Non-pigmented ciliary epithelial cell (primary cell): ENCODE measurements around the gene DCT.

Source experiments
- DNase-seq: peaks from one replicate; pipeline ENCODE4 v3.0.0-alpha.2; 2010; ENCODE audit warnings: low read depth

DCT gene

GRCh38 chr13:94454334-94454733 is 25.1 kb downstream of the DCT start:
- DNase-seq: no peak

- no peak for DNase-seq
These were observed 34.7 kb downstream of the DCT start for GRCh38 chr13:94444826-94445225.

- no peak for DNase-seq
These were observed 43.8 kb downstream of the DCT start for GRCh38 chr13:94435604-94436226.

- no peak for DNase-seq
These were observed 46.2 kb downstream of the DCT start for GRCh38 chr13:94433055-94433961.

- no peak for DNase-seq
These were observed 47.5 kb downstream of the DCT start for GRCh38 chr13:94431987-94432386.

- no peak for DNase-seq
These were observed 47.9 kb downstream of the DCT start for GRCh38 chr13:94431574-94431973.

GRCh38 chr13:94427313-94427953 is 52.0 kb downstream of the DCT start:
- DNase-seq: no peak

GRCh38 chr13:94419925-94420305 is 59.6 kb downstream of the DCT start:
- DNase-seq: no peak

GRCh38 chr13:94419304-94419924 is 60.1 kb downstream of the DCT start:
- DNase-seq: peak; percentile 56

GRCh38 chr13:94417294-94417693 is 62.2 kb downstream of the DCT start:
- no peak for DNase-seq

GRCh38 chr13:94416454-94417080 is 62.9 kb downstream of the DCT start:
- DNase-seq: no peak

GRCh38 chr13:94415500-94416237 is 63.8 kb downstream of the DCT start:
- no peak for DNase-seq

- no peak for DNase-seq
These were observed 64.8 kb downstream of the DCT start for GRCh38 chr13:94414708-94415107.

- no peak for DNase-seq
These were observed 65.3 kb downstream of the DCT start for GRCh38 chr13:94414141-94414540.

- no peak for DNase-seq
These were observed 65.9 kb downstream of the DCT start for GRCh38 chr13:94413598-94413944.

- DNase-seq: no peak
These were observed 66.4 kb downstream of the DCT start for GRCh38 chr13:94412870-94413597.

- no peak for DNase-seq
These were observed 67.7 kb downstream of the DCT start for GRCh38 chr13:94411747-94412146.

- no peak for DNase-seq
These were observed 71.0 kb downstream of the DCT start for GRCh38 chr13:94408314-94409036.

GRCh38 chr13:94400874-94401273 is 78.6 kb downstream of the DCT start:
- no peak for DNase-seq

- no peak for DNase-seq
These were observed 79.7 kb downstream of the DCT start for GRCh38 chr13:94399812-94400211.
